Measurements from ENCODE around the gene TSPAN2. TPM values are rescaled to one million over a fixed set of nuclear protein-coding genes. Genes with fewer than 3 reads are reported as not detected.

TSPAN2 gene
- total and polyA plus RNA-seq, 2 of the 4 experiments (the other 2 are of a cell fraction): 0.18 to 0.60 TPM

DNA sequence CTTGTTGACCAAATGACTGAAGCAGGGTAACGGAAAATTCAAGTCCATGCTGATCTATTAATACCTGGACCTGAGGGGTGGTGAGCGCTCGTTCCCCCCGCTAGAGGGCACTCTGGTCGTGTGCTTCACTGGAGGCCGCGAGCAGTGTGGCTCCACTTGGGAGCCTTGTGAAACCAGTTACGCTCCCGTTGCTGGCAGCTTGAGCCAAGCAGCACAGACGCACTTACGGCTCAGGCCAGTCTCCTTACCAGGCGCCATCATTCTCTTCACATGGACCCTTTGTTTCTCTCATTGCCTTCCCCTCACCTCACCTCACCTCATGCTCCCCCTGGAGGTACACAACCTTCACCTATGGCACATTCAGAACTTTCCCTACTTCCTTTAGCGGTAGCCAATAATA is 49.7 kb upstream of the TSPAN2 start:
- peak overlapping the region; percentile 88 for H2AFZ ChIP-seq (replicated peaks; ENCODE audit: low read length, poor library complexity)
- H2AK5ac ChIP-seq (ENCODE audit: low read depth, low read length): peak overlapping the region; percentile 65; the same call in 1 of the 2 replicates
- WGBS, 2 experiments (ENCODE audit: extremely low coverage in 2 of 2, insufficient read length in 1 of 2): 4% methylated on average over 12 of the region's 13 CpGs; no CpG with 5 or more reads in 1 of the 2 experiments
- peak overlapping the region; percentile 87 for H3K4ac ChIP-seq (ENCODE audit: low read depth, low read length)
- no peaks in the 10 kb centered on the region for H3K27me3 ChIP-seq (ENCODE audit: control insufficient read depth, insufficient read depth, low read length)
- peaks cover 15% of the 10 kb centered on the region for H3K4me1 ChIP-seq (ENCODE audit: control insufficient read depth, insufficient read depth, low read length)
- H3K9me3 ChIP-seq (ENCODE audit: control insufficient read depth, insufficient read depth, low read length): no peaks in the 10 kb centered on the region
- H3K23ac ChIP-seq (ENCODE audit: low read depth, low read length): peak overlapping the region; percentile 85
- TF ChIP-seq MAFK (IDR thresholded peaks at IDR 0.05; ENCODE audit: low read depth, low read length) (no peak), RAD21 (IDR thresholded peaks at IDR 0.05; ENCODE audit: low read length) (peak; percentile 100), POLR2A (IDR thresholded peaks at IDR 0.05; ENCODE audit: low read depth, low read length) (peak; percentile 51; the same call in 1 of the 2 replicates), MAZ (IDR thresholded peaks at IDR 0.05; ENCODE audit: borderline replicate concordance, low read depth, low read length) (peak; percentile 18; the same call in 1 of the 2 replicates), RFX5 (IDR thresholded peaks at IDR 0.05; ENCODE audit: low read depth, low read length) (peak; percentile 54), CTCF (conservative IDR thresholded peaks at IDR 0.05; ENCODE audit: low read depth, low read length) (peak; percentile 98), SMC3 (IDR thresholded peaks at IDR 0.05; ENCODE audit: low read depth, low read length) (peak; percentile 99), CEBPB (IDR thresholded peaks at IDR 0.05; ENCODE audit: low read depth, low read length) (peak; percentile 82)
- TF ChIP-seq, protein P1, sequence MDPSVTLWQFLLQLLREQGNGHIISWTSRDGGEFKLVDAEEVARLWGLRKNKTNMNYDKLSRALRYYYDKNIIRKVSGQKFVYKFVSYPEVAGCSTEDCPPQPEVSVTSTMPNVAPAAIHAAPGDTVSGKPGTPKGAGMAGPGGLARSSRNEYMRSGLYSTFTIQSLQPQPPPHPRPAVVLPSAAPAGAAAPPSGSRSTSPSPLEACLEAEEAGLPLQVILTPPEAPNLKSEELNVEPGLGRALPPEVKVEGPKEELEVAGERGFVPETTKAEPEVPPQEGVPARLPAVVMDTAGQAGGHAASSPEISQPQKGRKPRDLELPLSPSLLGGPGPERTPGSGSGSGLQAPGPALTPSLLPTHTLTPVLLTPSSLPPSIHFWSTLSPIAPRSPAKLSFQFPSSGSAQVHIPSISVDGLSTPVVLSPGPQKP (IDR thresholded peaks at IDR 0.05; ENCODE audit: borderline replicate concordance, low read depth, low read length): no peak
- peak overlapping the region; percentile 1; the same call in 1 of the 2 replicates for H3K27ac ChIP-seq (ENCODE audit: insufficient read depth, low read length)
- peak overlapping the region; percentile 85 for H3K14ac ChIP-seq (replicated peaks; ENCODE audit: low read depth, low read length)
- in situ Hi-C loops (cut with MboI; ENCODE audit: low sequenced_read_pairs) (loop anchor here (5.0 kb wide), 2 partner anchors 328 to 458 kb away; no protein-coding TSS in a partner anchor), intact Hi-C loops (cut with micrococcal nuclease) (loop anchor here (1.0 to 5.0 kb wide), 7 partner anchors 136 to 633 kb away; no protein-coding TSS in a partner anchor), dilution Hi-C loops (cut with HindIII; ENCODE audit: low sequenced_read_pairs, unreplicated experiment) (loop anchor here (25.0 kb wide), 1 partner anchor 448 kb away; no protein-coding TSS in a partner anchor)
- no peak overlapping the region for H3K4me3 ChIP-seq (ENCODE audit: insufficient read depth, low read depth, low read length)
- peak overlapping the region; percentile 91 for H4K91ac ChIP-seq (ENCODE audit: insufficient read depth, low read depth, low read length)
- no peaks in the 10 kb centered on the region for H4K20me1 ChIP-seq (ENCODE audit: insufficient read depth, low read length)
- DNase-seq (peak; percentile 94), ATAC-seq (ENCODE audit: low read depth) (peak; percentile 79)
- H2BK15ac ChIP-seq (ENCODE audit: low read depth, low read length): peak overlapping the region; percentile 77; the same call in 2 of the 3 replicates
- no peaks in the 10 kb centered on the region for H3K79me1 ChIP-seq (ENCODE audit: low read depth in 1 of 2, low read length in 2 of 2)
- no peaks in the 10 kb centered on the region for H3K36me3 ChIP-seq (ENCODE audit: control insufficient read depth, insufficient read depth, low read length)
- H2AK9ac ChIP-seq (replicated peaks; ENCODE audit: low read depth, low read length, poor library complexity): peak overlapping the region; percentile 31
- peak overlapping the region; percentile 20; the same call in 1 of the 2 replicates for H3K4me2 ChIP-seq (ENCODE audit: low read depth, low read length)
- ChIA-PET POLR2A (ENCODE audit: unreplicated experiment) (no interaction called here), CTCF (interaction anchor here (0.6 to 6.5 kb wide), 14 partner anchors 18 to 613 kb away, joined by 3 to 63 read pairs (median 4); no protein-coding TSS in a partner anchor)
- H4K8ac ChIP-seq (ENCODE audit: low read depth in 2 of 2, low read length in 2 of 2): peak overlapping the region; percentile 42 to 99
- BruUV-seq (replicated peaks): no TSS peak
- peak overlapping the region; percentile 81 for H2BK20ac ChIP-seq (ENCODE audit: low read depth, low read length)
- H3K56ac ChIP-seq (ENCODE audit: extremely low read depth, insufficient read depth, low read length): 0 out of 2 replicates have a peak overlapping the region, but pooled peaks have one; percentile 31
- peak overlapping the region; percentile 37; the same call in 1 of the 2 replicates for H4K5ac ChIP-seq (ENCODE audit: low read depth, low read length)
- H2BK120ac ChIP-seq (ENCODE audit: low read depth, low read length): peak overlapping the region; percentile 97
- peak overlapping the region; percentile 55 for H3K18ac ChIP-seq (ENCODE audit: low read depth, low read length)
- H3K9ac ChIP-seq (ENCODE audit: low read depth, low read length): no peak overlapping the region
- peak overlapping the region; percentile 41 for H2BK5ac ChIP-seq (ENCODE audit: low read depth, low read length, poor library complexity, severe bottlenecking)
- H3K9me1 ChIP-seq (ENCODE audit: insufficient read depth, low read length): peaks cover 24% of the 10 kb centered on the region

Data from IMR-90 (cell line).